Uterus (tissue), 4 donors: Measurements from ENCODE around the gene TTLL3. TPM values are rescaled to one million over a fixed set of nuclear protein-coding genes. Genes with fewer than 3 reads are reported as not detected.

ENCODE experiments used
- DNase-seq, 2 donors: peaks; one replicate each; pipeline ENCODE4 v3.0.0-alpha.2; 2019 to 2020
- H3K27ac ChIP-seq, 2 donors: fragments of 200-600 bp; sonication (generic); 1 replicate in 1 of 2; 2 replicates in 1 of 2; pipeline ENCODE4 v1.5.1; 2016 to 2018
- H3K27me3 ChIP-seq, 2 donors: fragments of 200-600 bp; sonication (generic); one replicate each; pipeline ENCODE4 v1.5.1; 2018 to 2019; ENCODE audit warnings: control low read depth in 1 of 2
- H3K36me3 ChIP-seq, 2 donors: fragments of 200-600 bp; sonication (generic); one replicate each; pipeline ENCODE4 v1.5.1; 2019; ENCODE audit warnings: control low read depth in 1 of 2
- H3K4me1 ChIP-seq, 2 donors: fragments of 200-600 bp; sonication (generic); one replicate each; pipeline ENCODE4 v1.5.1; 2018 to 2019; ENCODE audit warnings: control low read depth in 1 of 2
- H3K4me3 ChIP-seq, 2 donors: fragments of 200-600 bp; sonication (generic); 1 replicate in 1 of 2; 2 replicates in 1 of 2; pipeline ENCODE4 v1.5.1; 2018 to 2019; ENCODE audit warnings: mild to moderate bottlenecking in 1 of 2
- H3K9me3 ChIP-seq, 2 donors: fragments of 200-600 bp; sonication (generic); one replicate each; pipeline ENCODE4 v1.5.1; 2019; ENCODE audit warnings: control low read depth in 1 of 2
- POLR2A ChIP-seq, 2 donors: fragments of 450-650 bp; IDR thresholded peaks; one replicate each; pipeline ENCODE4 v1.6.1; 2016; ENCODE audit warnings: antibody characterized with exemption in 2 of 2, mild to moderate bottlenecking in 1 of 2, moderate library complexity in 1 of 2
- intact Hi-C: fragments of 100-400 bp; cut with DNase I; formaldehyde crosslinking; loops from one replicate; pipeline ENCODE4 v1.15.1; 2023; ENCODE audit warnings: low total_unique reads
- total RNA-seq, 4 donors: library from RNA; depleted of rRNA in 3 of 4; stranded (reverse); fragments of >200 nt in 3 of 4; gene quantifications; one replicate each; pipeline versions ENCODE4 v1.1.0 to v1.2.4, GENCODE V29; 2014 to 2023
- TF ChIP-seq, protein P1 (sequence below), 4 experiments: fragments of 200-600 bp in 2 of 4; fragments of 450-650 bp in 2 of 4; sonication (generic) in 2 of 4; IDR thresholded peaks; one replicate each; pipeline ENCODE4 v1.5.1; 2016 to 2019; ENCODE audit warnings: antibody characterized with exemption in 4 of 4, mild to moderate bottlenecking in 2 of 4, moderate library complexity in 1 of 4
- donor health status: DM: yes; HTN: yes; CAD: no.

Gene TTLL3
- total RNA-seq, 4 donors from 2014 or later: 67.1 to 349 (median 83.7) TPM

DNA sequence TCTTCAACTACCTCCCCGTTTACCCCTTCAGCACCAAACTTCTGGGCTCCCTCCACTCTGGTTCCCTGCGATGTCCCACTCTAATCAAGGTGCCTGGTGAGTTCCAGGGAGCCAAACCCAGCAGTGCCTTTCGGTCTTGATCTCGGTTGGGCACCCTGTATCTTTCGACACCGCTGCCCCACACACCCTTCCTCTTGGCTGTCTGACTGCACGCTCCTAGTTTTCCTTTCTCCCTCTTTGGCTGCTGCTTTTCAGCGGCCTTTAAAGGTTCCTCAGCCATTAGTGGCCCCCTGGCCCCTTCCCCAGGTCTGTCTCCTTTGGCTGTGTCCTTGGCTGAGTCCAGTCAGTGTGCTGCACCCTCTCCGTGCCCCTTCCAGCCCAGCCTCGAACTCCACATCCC is 784 bp downstream of the TTLL3 start:
- no peak for DNase-seq

DNA sequence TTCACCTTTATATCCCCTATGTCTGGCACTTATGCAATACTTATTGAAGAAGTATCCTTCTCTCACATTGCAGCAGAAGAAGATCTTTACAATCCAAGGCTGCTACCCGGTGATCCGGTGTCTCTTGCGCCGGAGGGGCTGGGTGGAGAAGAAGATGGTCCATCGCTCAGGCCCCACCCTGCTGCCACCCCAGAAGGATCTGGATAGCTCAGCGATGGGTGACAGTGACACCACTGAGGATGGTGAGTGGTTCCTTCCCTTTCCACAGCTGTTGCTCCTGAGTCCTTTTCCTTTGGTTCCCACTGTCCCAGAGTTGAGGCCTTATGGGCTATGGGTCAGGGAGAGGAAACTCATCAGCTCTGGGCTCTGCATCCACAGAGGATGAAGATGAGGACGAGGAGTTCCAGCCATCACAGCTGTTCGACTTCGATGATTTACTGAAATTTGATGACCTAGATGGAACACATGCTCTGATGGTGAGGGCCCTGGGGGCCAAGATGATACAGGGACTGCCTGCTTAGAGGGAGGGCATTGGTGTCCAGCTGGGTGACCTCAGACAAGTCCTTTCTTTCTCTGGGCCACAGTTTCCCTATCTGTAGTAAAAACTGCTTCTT is 2.9 kb downstream of the TTLL3 start:
- Histone ChIP-seq H3K27ac (no peak overlapping the region), H3K36me3 (no peaks in the 10 kb centered on the region), H3K27me3 (no peaks in the 10 kb centered on the region), H3K9me3 (no peaks in the 10 kb centered on the region), H3K4me3 (no peak overlapping the region), H3K4me1 (peaks cover 0 to 4% of the 10 kb centered on the region in 2 donors)
- no peak for DNase-seq
- intact Hi-C loops: no loop called here
- TF ChIP-seq POLR2A (IDR thresholded peaks at IDR 0.05): no peak
- TF ChIP-seq, protein P1, sequence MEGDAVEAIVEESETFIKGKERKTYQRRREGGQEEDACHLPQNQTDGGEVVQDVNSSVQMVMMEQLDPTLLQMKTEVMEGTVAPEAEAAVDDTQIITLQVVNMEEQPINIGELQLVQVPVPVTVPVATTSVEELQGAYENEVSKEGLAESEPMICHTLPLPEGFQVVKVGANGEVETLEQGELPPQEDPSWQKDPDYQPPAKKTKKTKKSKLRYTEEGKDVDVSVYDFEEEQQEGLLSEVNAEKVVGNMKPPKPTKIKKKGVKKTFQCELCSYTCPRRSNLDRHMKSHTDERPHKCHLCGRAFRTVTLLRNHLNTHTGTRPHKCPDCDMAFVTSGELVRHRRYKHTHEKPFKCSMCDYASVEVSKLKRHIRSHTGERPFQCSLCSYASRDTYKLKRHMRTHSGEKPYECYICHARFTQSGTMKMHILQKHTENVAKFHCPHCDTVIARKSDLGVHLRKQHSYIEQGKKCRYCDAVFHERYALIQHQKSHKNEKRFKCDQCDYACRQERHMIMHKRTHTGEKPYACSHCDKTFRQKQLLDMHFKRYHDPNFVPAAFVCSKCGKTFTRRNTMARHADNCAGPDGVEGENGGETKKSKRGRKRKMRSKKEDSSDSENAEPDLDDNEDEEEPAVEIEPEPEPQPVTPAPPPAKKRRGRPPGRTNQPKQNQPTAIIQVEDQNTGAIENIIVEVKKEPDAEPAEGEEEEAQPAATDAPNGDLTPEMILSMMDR (IDR thresholded peaks at IDR 0.05): no peak

More for the DNA sequence above, 784 bp downstream of the TTLL3 start:
- peak overlapping the region; percentile 90 to 96 for H3K27ac ChIP-seq
- peak overlapping the region; percentile 51 to 68 for H3K4me3 ChIP-seq
- no peaks in the 10 kb centered on the region for H3K36me3 ChIP-seq
- TF ChIP-seq POLR2A (IDR thresholded peaks at IDR 0.05): no peak
- TF ChIP-seq, protein P1 (IDR thresholded peaks at IDR 0.05): no peak
- no peaks in the 10 kb centered on the region for H3K9me3 ChIP-seq
- intact Hi-C loops: no loop called here
- H3K27me3 ChIP-seq: no peaks in the 10 kb centered on the region
- peaks cover 0 to 4% of the 10 kb centered on the region in 2 donors for H3K4me1 ChIP-seq

DNA sequence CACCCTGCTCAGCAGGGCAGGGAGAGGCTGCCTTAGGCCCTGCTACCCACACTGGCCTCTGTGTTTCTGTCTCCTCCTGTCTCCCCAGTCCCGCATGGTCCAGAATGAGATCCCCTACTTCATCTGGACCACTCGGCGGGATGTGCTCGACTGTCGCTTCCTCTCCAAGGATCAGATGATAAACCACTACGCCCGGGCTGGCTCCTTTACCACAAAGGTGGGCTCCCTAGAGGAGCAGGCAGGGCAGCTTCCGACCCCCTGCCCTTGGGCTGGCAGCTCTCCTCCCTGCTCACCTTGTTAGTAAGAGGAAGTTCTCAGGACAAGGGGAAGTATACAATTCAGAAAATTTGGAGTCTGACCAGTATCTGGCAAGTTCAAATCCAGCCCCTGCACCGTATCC is 5.9 kb downstream of the TTLL3 start:
- intact Hi-C loops: no loop called here
- DNase-seq: no peak
- no peak overlapping the region for H3K4me3 ChIP-seq

DNA sequence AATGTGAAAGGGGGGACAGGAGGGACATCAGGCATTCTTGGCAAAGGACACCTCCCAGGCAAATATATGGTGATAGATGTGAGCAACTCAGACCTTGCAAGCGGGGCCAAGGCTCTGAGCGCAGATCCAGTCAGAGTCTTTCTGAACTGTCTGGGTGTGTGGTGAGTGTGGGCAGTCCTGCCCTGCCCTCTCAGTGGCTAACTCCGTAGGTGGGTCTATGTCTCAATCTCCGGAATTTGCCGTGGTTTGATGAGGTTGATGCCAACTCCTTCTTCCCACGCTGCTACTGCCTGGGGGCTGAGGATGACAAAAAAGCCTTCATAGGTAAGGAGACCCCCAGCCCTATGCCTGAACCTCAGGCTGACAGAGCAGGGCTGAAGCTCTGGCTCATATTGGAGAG is 7.4 kb downstream of the TTLL3 start:
- Histone ChIP-seq H3K4me3 (no peak overlapping the region), H3K27me3 (no peaks in the 10 kb centered on the region), H3K4me1 (no peaks in the 10 kb centered on the region), H3K27ac (no peak overlapping the region), H3K9me3 (no peaks in the 10 kb centered on the region), H3K36me3 (no peaks in the 10 kb centered on the region)
- TF ChIP-seq POLR2A (IDR thresholded peaks at IDR 0.05): no peak
- TF ChIP-seq, protein P1 (IDR thresholded peaks at IDR 0.05): no peak
- intact Hi-C loops: no loop called here
- DNase-seq: no peak

More for the DNA sequence above, 5.9 kb downstream of the TTLL3 start:
- Histone ChIP-seq H3K27ac (no peak overlapping the region), H3K36me3 (no peaks in the 10 kb centered on the region), H3K9me3 (no peaks in the 10 kb centered on the region), H3K4me1 (peaks cover 0 to under 1% of the 10 kb centered on the region in 2 donors), H3K27me3 (no peaks in the 10 kb centered on the region)
- no peak for TF ChIP-seq POLR2A (IDR thresholded peaks at IDR 0.05)
- TF ChIP-seq, protein P1 (IDR thresholded peaks at IDR 0.05): no peak

DNA sequence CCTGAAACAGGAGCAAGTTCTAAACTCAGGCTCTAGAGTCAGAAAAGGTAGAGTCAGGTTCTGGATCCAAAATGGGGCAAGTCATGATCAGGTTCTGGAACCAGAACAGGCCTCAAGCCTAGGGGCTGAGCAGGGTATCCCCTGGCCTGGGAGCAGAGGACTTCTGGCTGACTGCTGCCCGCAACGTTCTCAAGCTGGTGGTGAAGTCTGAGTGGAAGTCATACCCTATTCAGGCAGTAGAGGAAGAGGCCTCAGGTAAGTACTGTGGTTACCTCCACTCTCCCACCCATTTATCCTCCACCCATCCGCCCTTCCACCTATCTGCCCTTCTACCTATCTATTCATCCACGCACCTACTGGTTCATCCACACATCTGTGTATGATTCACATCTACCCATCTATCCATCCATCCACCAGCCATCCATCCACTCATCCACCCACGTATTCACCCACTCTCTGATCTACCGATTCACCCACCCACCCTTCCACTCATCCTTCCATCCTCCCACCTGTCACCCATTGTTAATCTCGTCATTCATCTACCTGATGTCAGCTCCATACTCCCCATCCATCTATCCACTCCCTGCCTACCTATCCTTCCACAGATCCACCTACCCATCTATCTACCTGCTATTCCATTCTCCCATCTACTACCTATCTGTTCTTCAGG is 8.7 kb downstream of the TTLL3 start:
- no peaks in the 10 kb centered on the region for H3K36me3 ChIP-seq
- H3K4me3 ChIP-seq: no peak overlapping the region
- no peak for DNase-seq
- H3K9me3 ChIP-seq: no peaks in the 10 kb centered on the region
- TF ChIP-seq, protein P1 (IDR thresholded peaks at IDR 0.05): no peak
- no peak for TF ChIP-seq POLR2A (IDR thresholded peaks at IDR 0.05)
- no peaks in the 10 kb centered on the region for H3K4me1 ChIP-seq
- H3K27ac ChIP-seq: no peak overlapping the region
- H3K27me3 ChIP-seq: no peaks in the 10 kb centered on the region
- intact Hi-C loops: no loop called here
